Measurements from ENCODE around the gene LRRC23. TPM values are rescaled to one million over a fixed set of nuclear protein-coding genes. Genes with fewer than 3 reads are reported as not detected.

LRRC23 gene
- total and polyA plus RNA-seq, 3 donors from 2014 or later: 32.7 to 112 (median 33.9) TPM

GRCh38 chr12:6946033-6946919, 41.7 kb downstream of the LRRC23 start:
- intact Hi-C loops (cut with DNase I; ENCODE audit: low total_unique reads): loop anchor here (10.0 kb wide), 1 partner anchor 149 kb away; the partner anchor contains the start of gene C1R
- Histone ChIP-seq H3K9me3 (no peaks in the 10 kb centered on the region), H3K27ac (peak overlapping the region; percentile 13 to 40), H3K36me3 (ENCODE audit: low read depth, missing control alignments) (no peaks in the 10 kb centered on the region), H3K4me3 (peak overlapping the region in 1 of 2 donors; percentile 32), H3K4me1 (peaks cover 28% of the 10 kb centered on the region), H3K27me3 (no peaks in the 10 kb centered on the region)
- no peak for TF ChIP-seq CTCF (IDR thresholded peaks at IDR 0.05)
- DNase-seq: peak; percentile 70
- 22 to 29% methylated on average over 12 to 32 of the region's 32 CpGs for WGBS, 2 donors

GRCh38 chr12:6946920-6947374, 42.3 kb downstream of the LRRC23 start:
- 39 to 59% methylated on average over 8 of the region's 8 CpGs for WGBS, 2 donors

GRCh38 chr12:6947615-6948014, 43.0 kb downstream of the LRRC23 start:
- H3K36me3 ChIP-seq (ENCODE audit: low read depth, missing control alignments): no peaks in the 10 kb centered on the region
- WGBS, 2 donors: 87 to 91% methylated on average over 8 of the region's 8 CpGs
- no peaks in the 10 kb centered on the region for H3K9me3 ChIP-seq
- no peak overlapping the region for H3K27ac ChIP-seq
- no peak for TF ChIP-seq CTCF (IDR thresholded peaks at IDR 0.05)
- no peak for TF ChIP-seq POLR2A (IDR thresholded peaks at IDR 0.05)
- intact Hi-C loops (cut with DNase I; ENCODE audit: low total_unique reads): loop anchor here (10.0 kb wide), 1 partner anchor 147 kb away; the partner anchor contains the start of gene C1R
- DNase-seq: no peak
- H3K27me3 ChIP-seq: no peaks in the 10 kb centered on the region
- no peak overlapping the region for H3K4me3 ChIP-seq
- H3K4me1 ChIP-seq: peaks cover 27% of the 10 kb centered on the region

More at GRCh38 chr12:6946920-6947374, 42.3 kb downstream of the LRRC23 start:
- no peaks in the 10 kb centered on the region for H3K36me3 ChIP-seq (ENCODE audit: low read depth, missing control alignments)
- TF ChIP-seq POLR2A (IDR thresholded peaks at IDR 0.05) (no peak), CTCF (IDR thresholded peaks at IDR 0.05) (no peak)
- no peaks in the 10 kb centered on the region for H3K27me3 ChIP-seq
- intact Hi-C loops (cut with DNase I; ENCODE audit: low total_unique reads): loop anchor here (10.0 kb wide), 1 partner anchor 148 kb away; the partner anchor contains the start of gene C1R
- no peak overlapping the region for H3K4me3 ChIP-seq
- H3K27ac ChIP-seq: peak overlapping the region in 1 of 2 donors; percentile 40
- H3K9me3 ChIP-seq: no peaks in the 10 kb centered on the region
- DNase-seq: no peak
- H3K4me1 ChIP-seq: peaks cover 28% of the 10 kb centered on the region

GRCh38 chr12:6948873-6949594, 44.4 kb downstream of the LRRC23 start:
- 74 to 80% methylated on average over 14 to 15 of the region's 15 CpGs for WGBS, 2 donors
- Histone ChIP-seq H3K36me3 (ENCODE audit: low read depth, missing control alignments) (no peaks in the 10 kb centered on the region), H3K4me3 (no peak overlapping the region), H3K9me3 (no peaks in the 10 kb centered on the region), H3K27ac (no peak overlapping the region), H3K4me1 (peaks cover 27% of the 10 kb centered on the region), H3K27me3 (no peaks in the 10 kb centered on the region)
- intact Hi-C loops (cut with DNase I; ENCODE audit: low total_unique reads): loop anchor here (10.0 kb wide), 1 partner anchor 146 kb away; the partner anchor contains the start of gene C1R
- TF ChIP-seq CTCF (IDR thresholded peaks at IDR 0.05): no peak
- no peak for TF ChIP-seq POLR2A (IDR thresholded peaks at IDR 0.05)
- no peak for DNase-seq
